Tibial nerve (tissue), 3 donors: ENCODE data around the gene HTRA3.

Experiments
- POLR2A ChIP-seq, 2 donors: fragments of 450-650 bp; IDR thresholded peaks; one replicate each; pipeline ENCODE4 v1.6.1; 2017; ENCODE audit warnings: antibody characterized with exemption in 2 of 2, mild to moderate bottlenecking in 2 of 2, moderate library complexity in 2 of 2
- TF ChIP-seq, protein P1 (sequence below), 5 experiments: fragments of 200-600 bp in 3 of 5; fragments of 450-650 bp in 2 of 5; sonication (generic) in 3 of 5; IDR thresholded peaks; one replicate each; pipeline ENCODE4 v1.5.1; 2016 to 2019; ENCODE audit warnings: antibody characterized with exemption in 5 of 5, mild to moderate bottlenecking in 3 of 5, moderate library complexity in 2 of 5

DNA sequence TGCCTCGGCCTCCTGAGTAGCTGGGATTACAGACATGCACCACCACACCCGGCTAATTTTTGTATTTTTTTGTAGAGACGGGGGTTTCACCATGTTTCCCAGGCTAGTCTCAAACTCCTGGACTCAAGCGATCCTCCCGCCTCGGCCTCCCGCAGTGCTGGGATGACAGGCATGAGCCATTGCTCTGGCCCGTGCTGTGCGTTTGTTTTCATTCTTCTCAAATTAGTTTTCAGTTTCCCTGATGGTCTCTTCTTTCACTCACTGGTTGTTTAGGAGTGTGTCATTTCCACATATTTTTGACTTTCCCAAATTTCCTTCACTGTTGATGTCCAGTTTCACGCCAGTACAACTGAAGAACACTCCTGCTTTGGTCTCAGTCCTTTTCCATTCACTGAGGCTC is 38.7 kb upstream of the HTRA3 start:
- TF ChIP-seq, protein P1, sequence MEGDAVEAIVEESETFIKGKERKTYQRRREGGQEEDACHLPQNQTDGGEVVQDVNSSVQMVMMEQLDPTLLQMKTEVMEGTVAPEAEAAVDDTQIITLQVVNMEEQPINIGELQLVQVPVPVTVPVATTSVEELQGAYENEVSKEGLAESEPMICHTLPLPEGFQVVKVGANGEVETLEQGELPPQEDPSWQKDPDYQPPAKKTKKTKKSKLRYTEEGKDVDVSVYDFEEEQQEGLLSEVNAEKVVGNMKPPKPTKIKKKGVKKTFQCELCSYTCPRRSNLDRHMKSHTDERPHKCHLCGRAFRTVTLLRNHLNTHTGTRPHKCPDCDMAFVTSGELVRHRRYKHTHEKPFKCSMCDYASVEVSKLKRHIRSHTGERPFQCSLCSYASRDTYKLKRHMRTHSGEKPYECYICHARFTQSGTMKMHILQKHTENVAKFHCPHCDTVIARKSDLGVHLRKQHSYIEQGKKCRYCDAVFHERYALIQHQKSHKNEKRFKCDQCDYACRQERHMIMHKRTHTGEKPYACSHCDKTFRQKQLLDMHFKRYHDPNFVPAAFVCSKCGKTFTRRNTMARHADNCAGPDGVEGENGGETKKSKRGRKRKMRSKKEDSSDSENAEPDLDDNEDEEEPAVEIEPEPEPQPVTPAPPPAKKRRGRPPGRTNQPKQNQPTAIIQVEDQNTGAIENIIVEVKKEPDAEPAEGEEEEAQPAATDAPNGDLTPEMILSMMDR (IDR thresholded peaks at IDR 0.05), result no peak
- TF ChIP-seq POLR2A (IDR thresholded peaks at IDR 0.05), result no peak
